A673 (cell line): ENCODE results near the gene CTU2. TPM values are rescaled to one million over a fixed set of nuclear protein-coding genes. Genes with fewer than 3 reads are reported as not detected.

Experiments used
- BruUV-seq: library from RNA; stranded (reverse); fragments of 400-500 nt; replicated peaks from 2 replicates; lab custom pipeline; 2021; lab: Mats Ljungman, UMichigan
- CTCF ChIA-PET: fragments of 300-600 bp; sonication (Branson Sonifier 250); formaldehyde crosslinking; loops from one replicate; lab custom pipeline; 2022; ENCODE audit warnings: antibody characterized with exemption; lab: Charles Lee
- POLR2A ChIA-PET: fragments of 300-600 bp; sonication (Branson Sonifier 250); formaldehyde crosslinking; loops from one replicate; lab custom pipeline; 2022; ENCODE audit warnings: antibody characterized with exemption; ENCODE audit not compliant: low non-redundant PET; lab: Charles Lee
- DNase-seq: peaks from one replicate; pipeline ENCODE4 v3.0.0-alpha.2; 2015; ENCODE audit warnings: low spot score
- H3K27ac ChIP-seq: fragments of 200-600 bp; sonication (generic); 2 replicates; pipeline ENCODE4 v1.5.1; 2016; ENCODE audit warnings: mixed run types, low read depth, mild to moderate bottlenecking, mixed read lengths, antibody characterized with exemption, low read length; ENCODE audit not compliant: poor library complexity, severe bottlenecking
- H3K27me3 ChIP-seq: fragments of 200-600 bp; sonication (generic); replicated peaks from 2 replicates; pipeline ENCODE4 v1.6.1; 2017; ENCODE audit warnings: mixed run types, low read depth, mild to moderate bottlenecking, mixed read lengths, antibody characterized with exemption, low read length; ENCODE audit not compliant: insufficient read depth, poor library complexity
- H3K36me3 ChIP-seq: fragments of 200-600 bp; sonication (generic); 2 replicates; pipeline ENCODE4 v1.6.1; 2016; ENCODE audit warnings: mixed run types, mild to moderate bottlenecking, mixed read lengths, antibody characterized with exemption, low read length; ENCODE audit not compliant: insufficient read depth, poor library complexity, severe bottlenecking
- H3K4me1 ChIP-seq: fragments of 200-600 bp; sonication (generic); 2 replicates; pipeline ENCODE4 v1.6.1; 2017; ENCODE audit warnings: mixed run types, mild to moderate bottlenecking, mixed read lengths, antibody characterized with exemption, low read length; ENCODE audit not compliant: insufficient read depth, poor library complexity, severe bottlenecking
- H3K4me3 ChIP-seq: fragments of 200-600 bp; sonication (generic); 2 replicates; pipeline ENCODE4 v1.5.1; 2016; ENCODE audit warnings: low read depth, mixed run types, mild to moderate bottlenecking, mixed read lengths, low read length; ENCODE audit not compliant: poor library complexity, severe bottlenecking
- H3K9me3 ChIP-seq: fragments of 200-600 bp; sonication (generic); 2 replicates; pipeline ENCODE4 v1.6.1; 2016; ENCODE audit warnings: mixed run types, low read depth, mild to moderate bottlenecking, mixed read lengths, antibody characterized with exemption, low read length; ENCODE audit not compliant: poor library complexity, severe bottlenecking
- CTCF ChIP-seq: fragments of 300-800, 200-600 bp; sonication (generic); conservative IDR thresholded peaks from 2 replicates; pipeline ENCODE4 v1.5.1; 2017; ENCODE audit warnings: low read depth, mild to moderate bottlenecking, antibody characterized with exemption, low read length, moderate library complexity, mixed read lengths
- EZH2 ChIP-seq: fragments of 200-600 bp; sonication (generic); IDR thresholded peaks from 2 replicates; pipeline ENCODE4 v1.6.1; 2017; ENCODE audit warnings: borderline replicate concordance, low read depth, mild to moderate bottlenecking, mixed read lengths, antibody characterized with exemption, low read length; ENCODE audit not compliant: poor library complexity, severe bottlenecking
- intact Hi-C: fragments of 100-400 bp; cut with micrococcal nuclease; formaldehyde crosslinking; loops from one replicate; pipeline ENCODE4 v1.10.0; 2022; ENCODE audit not compliant: unreplicated experiment
- total RNA-seq: library from RNA; stranded (reverse); gene quantifications from 2 replicates; pipeline ENCODE4 v1.2.3, GENCODE V29; 2021

Gene CTU2
- total RNA-seq, 1 experiment from 2014 or later = 47.5 TPM

GRCh38 chr16:88731699-88732098 is 25.4 kb downstream of the CTU2 start:
- DNase-seq = no peak
- Histone ChIP-seq H3K4me3 (no peak overlapping the region), H3K9me3 (no peaks in the 10 kb centered on the region), H3K27me3 (no peaks in the 10 kb centered on the region), H3K4me1 (peaks cover 5% of the 10 kb centered on the region), H3K27ac (no peak overlapping the region), H3K36me3 (peaks cover 39% of the 10 kb centered on the region)
- POLR2A ChIA-PET = no interaction called here
- TF ChIP-seq EZH2 (no peak), CTCF (no peak)
- no TSS peak for BruUV-seq
- CTCF ChIA-PET = no interaction called here
- intact Hi-C loops = no loop called here

- no peak overlapping the region for H3K4me3 ChIP-seq
- H3K36me3 ChIP-seq = peaks cover 37% of the 10 kb centered on the region
- no peaks in the 10 kb centered on the region for H3K9me3 ChIP-seq
- H3K27me3 ChIP-seq = no peaks in the 10 kb centered on the region
- DNase-seq = no peak
- no peak for TF ChIP-seq EZH2
- TF ChIP-seq CTCF = no peak
- intact Hi-C loops = no loop called here
- peaks cover 5% of the 10 kb centered on the region for H3K4me1 ChIP-seq
- no peak overlapping the region for H3K27ac ChIP-seq
- CTCF ChIA-PET = no interaction called here
- POLR2A ChIA-PET = no interaction called here
- BruUV-seq = no TSS peak
These were observed 26.1 kb downstream of the CTU2 start for GRCh38 chr16:88732172-88732960.

- H3K36me3 ChIP-seq = peaks cover 36% of the 10 kb centered on the region
- no TSS peak for BruUV-seq
- intact Hi-C loops = no loop called here
These were observed 26.6 kb downstream of the CTU2 start for GRCh38 chr16:88732961-88733294.

More at GRCh38 chr16:88732961-88733294, 26.6 kb downstream of the CTU2 start:
- TF ChIP-seq EZH2 (no peak), CTCF (no peak)
- Histone ChIP-seq H3K27ac (no peak overlapping the region), H3K4me3 (no peak overlapping the region), H3K4me1 (peaks cover 2% of the 10 kb centered on the region), H3K9me3 (no peaks in the 10 kb centered on the region), H3K27me3 (no peaks in the 10 kb centered on the region)
- ChIA-PET POLR2A (no interaction called here), CTCF (no interaction called here)
- DNase-seq = no peak
